NT2/D1 (cell line): ENCODE data around the gene BRD9.
"Not testable (repeated sequence)": the region's sequence is repeated elsewhere in the genome, so short reads cannot be mapped to it uniquely, and the experiment has no call there.

Source experiments
- SUZ12 ChIP-seq: IDR thresholded peaks from 2 replicates; pipeline ENCODE4 v1.6.1; 2011; ENCODE audit not compliant: insufficient read length, insufficient read depth; ENCODE audit errors: extremely low read depth
- YY1 ChIP-seq: IDR thresholded peaks from 2 replicates; pipeline ENCODE4 v1.6.1; 2011; ENCODE audit not compliant: insufficient read length, insufficient read depth

GRCh38 chr5:843371-843770 lies 49.2 kb downstream of the BRD9 start:
- not testable (repeated sequence) for TF ChIP-seq YY1, SUZ12
